GM12872 (cell line): ENCODE results near the gene HS3ST5.

Experiments
- TF ChIP-seq, protein P1 (sequence below): IDR thresholded peaks from 3 replicates; pipeline ENCODE4 v1.5.1; 2011; ENCODE audit warnings: low read depth, mild to moderate bottlenecking, low read length, moderate library complexity; ENCODE audit not compliant: insufficient read depth

Gene HS3ST5

DNA sequence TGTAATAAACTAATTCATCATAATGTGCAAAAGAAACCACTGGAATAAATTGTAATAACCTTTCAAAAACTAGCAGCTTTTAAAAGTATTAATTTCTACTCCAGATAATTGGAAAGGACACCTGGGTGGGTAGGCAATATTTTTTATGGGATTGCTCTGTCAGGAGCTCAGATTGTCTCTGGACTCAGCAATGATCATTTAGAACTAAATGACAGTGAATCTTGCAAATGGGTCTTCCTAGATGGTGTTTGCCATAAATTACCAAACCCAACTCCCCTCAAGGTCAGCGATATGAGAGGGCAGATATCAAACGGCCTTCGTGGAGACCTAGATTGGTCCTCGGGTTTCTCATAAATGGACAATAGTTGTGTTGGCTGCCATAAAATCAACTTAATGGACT is 181.9 kb downstream of the HS3ST5 start:
- TF ChIP-seq, protein P1, sequence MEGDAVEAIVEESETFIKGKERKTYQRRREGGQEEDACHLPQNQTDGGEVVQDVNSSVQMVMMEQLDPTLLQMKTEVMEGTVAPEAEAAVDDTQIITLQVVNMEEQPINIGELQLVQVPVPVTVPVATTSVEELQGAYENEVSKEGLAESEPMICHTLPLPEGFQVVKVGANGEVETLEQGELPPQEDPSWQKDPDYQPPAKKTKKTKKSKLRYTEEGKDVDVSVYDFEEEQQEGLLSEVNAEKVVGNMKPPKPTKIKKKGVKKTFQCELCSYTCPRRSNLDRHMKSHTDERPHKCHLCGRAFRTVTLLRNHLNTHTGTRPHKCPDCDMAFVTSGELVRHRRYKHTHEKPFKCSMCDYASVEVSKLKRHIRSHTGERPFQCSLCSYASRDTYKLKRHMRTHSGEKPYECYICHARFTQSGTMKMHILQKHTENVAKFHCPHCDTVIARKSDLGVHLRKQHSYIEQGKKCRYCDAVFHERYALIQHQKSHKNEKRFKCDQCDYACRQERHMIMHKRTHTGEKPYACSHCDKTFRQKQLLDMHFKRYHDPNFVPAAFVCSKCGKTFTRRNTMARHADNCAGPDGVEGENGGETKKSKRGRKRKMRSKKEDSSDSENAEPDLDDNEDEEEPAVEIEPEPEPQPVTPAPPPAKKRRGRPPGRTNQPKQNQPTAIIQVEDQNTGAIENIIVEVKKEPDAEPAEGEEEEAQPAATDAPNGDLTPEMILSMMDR: no peak

DNA sequence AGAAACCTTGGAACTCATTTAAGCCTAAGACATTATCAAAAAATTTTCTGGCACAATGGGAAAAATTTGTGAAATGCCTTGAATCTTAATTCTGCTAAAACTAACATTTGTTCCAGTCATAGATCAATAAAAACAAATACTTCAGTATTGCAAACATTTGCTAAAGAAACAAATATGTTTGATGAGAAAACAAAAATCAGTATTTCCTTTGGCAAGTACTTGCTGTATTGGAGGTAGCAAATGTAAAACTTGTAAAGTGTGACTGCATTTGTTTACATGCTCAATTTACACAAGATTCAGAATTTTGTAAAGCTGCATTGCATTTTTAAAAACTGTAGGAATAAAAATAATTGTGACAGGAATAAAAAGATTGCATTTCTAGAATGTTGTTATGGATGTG is 183.1 kb downstream of the HS3ST5 start:
- TF ChIP-seq, protein P1: no peak

DNA sequence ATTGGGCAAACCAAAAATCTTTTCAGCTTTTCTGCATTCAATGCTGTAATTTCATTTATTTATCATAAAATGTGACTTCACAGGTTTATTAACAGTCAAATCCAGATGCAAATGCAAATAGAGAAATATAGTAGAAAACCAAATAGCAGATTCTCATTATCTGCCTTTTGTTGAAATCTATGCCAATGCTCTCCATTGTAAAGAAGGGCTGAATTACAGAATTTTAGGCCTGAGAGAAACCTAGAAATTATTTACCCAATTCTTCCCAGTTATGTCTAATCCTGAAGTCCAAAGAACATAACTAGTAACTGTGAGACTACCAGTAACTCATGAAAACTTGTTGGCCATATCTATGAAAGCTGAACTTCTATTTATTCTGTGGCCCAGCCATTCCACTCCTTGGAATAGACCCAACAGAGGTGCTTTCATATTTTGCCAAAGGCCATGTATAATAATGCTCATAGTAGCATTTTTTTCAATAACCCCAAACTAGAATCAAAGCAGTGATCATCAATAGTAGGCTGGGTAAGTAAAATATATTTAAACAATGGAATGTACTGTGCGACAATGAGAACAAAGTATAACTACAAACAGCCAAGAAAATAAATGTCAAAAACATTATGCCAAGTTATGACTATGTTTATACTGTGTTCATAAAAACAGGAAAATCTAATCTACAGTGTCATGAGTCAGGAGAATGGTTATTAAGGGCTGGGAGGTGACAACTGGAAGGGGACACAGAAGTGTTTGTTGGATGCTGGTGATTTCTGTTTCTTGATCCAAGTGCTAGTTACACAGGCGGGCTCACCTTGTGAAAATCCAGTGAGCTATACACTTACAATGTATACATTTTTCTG is 183.8 kb downstream of the HS3ST5 start:
- TF ChIP-seq, protein P1: no peak

DNA sequence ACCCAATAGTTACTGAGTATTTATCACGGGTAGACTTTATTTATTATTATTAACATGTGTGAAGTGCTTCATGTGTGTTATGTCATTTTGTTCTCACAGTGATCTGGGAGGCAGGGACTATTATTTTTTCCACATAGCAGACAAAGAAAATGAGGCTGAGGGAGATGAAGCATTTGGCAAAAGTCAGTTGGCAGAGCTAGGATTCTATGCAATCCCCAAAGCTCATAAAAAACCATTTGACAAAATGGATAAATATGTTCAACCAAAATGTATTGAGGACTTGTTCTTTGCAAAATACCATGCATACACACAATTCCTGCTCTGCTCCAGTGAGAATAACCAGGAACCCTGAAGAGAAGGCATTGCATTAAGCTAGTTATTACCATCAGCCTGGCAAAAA is 184.4 kb downstream of the HS3ST5 start:
- TF ChIP-seq, protein P1: no peak

DNA sequence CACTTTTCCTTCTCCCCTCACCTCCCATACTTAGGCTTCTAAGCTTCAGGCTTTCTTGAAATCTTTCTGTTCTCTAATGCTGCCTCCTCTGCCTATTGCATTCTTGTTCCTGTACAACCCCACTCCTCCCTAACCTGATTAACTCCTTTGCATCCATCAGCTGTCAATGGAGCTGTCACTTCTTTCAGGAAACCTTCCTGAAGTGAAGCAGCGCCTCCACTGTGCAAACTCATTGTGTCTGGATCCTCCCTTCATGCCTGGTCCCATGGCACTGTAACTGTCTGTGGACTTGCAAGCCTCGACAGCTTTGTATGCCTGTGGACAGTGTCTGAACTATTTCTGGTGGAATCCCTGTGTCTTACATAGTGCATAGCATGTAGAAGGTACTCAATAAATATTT is 185.0 kb downstream of the HS3ST5 start:
- TF ChIP-seq, protein P1: no peak

DNA sequence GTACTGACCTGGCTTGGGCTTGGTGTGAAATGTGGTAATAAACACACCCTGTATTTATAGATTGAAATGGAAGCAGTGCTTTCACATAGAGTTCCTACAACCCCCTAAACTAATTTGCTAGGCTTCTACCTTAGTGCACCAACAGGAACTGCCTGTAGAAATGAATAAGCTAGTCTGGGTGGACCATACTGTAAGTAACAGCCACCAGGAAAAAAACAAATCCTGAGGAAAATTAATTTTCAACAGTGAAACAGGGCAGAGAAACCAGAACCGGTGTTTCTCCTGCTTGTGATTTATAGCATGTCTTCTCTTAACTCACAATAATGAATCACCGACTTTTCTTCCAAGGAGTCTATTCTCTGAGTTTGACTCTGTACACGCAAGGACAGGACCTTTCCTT is 187.1 kb downstream of the HS3ST5 start:
- TF ChIP-seq, protein P1: no peak

DNA sequence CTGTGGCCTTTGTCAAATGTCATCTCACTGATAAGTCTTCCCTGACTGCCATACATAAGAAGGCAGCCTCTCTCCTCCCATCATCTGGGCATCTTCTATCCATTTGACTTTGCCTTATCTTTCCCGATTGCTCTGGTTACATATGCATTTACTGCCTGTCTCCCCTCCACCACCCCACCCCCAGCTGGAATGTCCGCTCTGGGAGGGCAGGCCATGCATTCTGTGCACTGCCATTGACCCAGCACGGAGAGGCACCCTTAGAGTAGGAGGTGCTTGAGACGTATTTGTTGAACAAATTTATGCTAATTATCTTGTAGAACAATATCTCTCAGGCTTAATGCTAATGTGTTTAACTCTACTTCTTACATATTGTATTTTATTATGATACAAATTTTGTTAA is 188.0 kb downstream of the HS3ST5 start:
- TF ChIP-seq, protein P1: no peak
